Stimulated activated naive CD8-positive, alpha-beta T cell treated with anti-CD3 and anti-CD28 coated beads, Interleukin-15, amount 100 ng/mL, for 72 hours (primary cell): ENCODE measurements around the gene SEPTIN6.

ENCODE experiments used
- ATAC-seq: fragments of 150-1000 bp; cut with Tn5 transposase; 2 replicates; pipeline ENCODE4 v1.10.0; 2021; ENCODE audit warnings: mild to moderate bottlenecking, moderate library complexity
- DNase-seq, 2 donors: peaks; one replicate each; pipeline ENCODE4 v3.0.0; 2021 to 2022
- H3K27ac Mint-ChIP-seq, 2 donors: one replicate each; pipeline ENCODE4 v1.8.0; 2022; ENCODE audit warnings: mild to moderate bottlenecking in 2 of 2, mixed read lengths in 2 of 2, moderate library complexity in 2 of 2
- H3K27me3 Mint-ChIP-seq: one replicate; pipeline ENCODE4 v1.8.0; 2022; ENCODE audit warnings: mixed read lengths
- H3K4me1 Mint-ChIP-seq: one replicate; pipeline ENCODE4 v1.8.0; 2022; ENCODE audit warnings: mild to moderate bottlenecking, mixed read lengths
- H3K4me3 Mint-ChIP-seq, 2 donors: one replicate each; pipeline ENCODE4 v1.8.0; 2022; ENCODE audit warnings: mild to moderate bottlenecking in 2 of 2, mixed read lengths in 2 of 2, moderate library complexity in 1 of 2
- H3K9me3 Mint-ChIP-seq, 2 donors: one replicate each; pipeline ENCODE4 v1.8.0; 2022; ENCODE audit warnings: mixed read lengths in 2 of 2

The SEPTIN6 gene

GRCh38 chrX:119693040-119693995 is at the start of gene SEPTIN6:
Gene SEPTIN6 (minus strand): TSS chrX:119693168. CDS start chrX:119693105, 63 bp downstream.
- Mint-ChIP-seq H3K27me3 (no peaks in the 10 kb centered on the region), H3K9me3 (no peaks in the 10 kb centered on the region), H3K4me3 (peak within 1 kb of the TSS; percentile 96 to 97), H3K4me1 (peaks cover 31% of the 10 kb centered on the region), H3K27ac (peak within 1 kb of the TSS; percentile 98 to 99)
- DNase-seq, result peak; percentile 87 to 91
- peak; percentile 78 for ATAC-seq

- no peaks in the 10 kb centered on the region for H3K4me1 Mint-ChIP-seq
- DNase-seq (no peak), ATAC-seq (no peak)
- H3K27me3 Mint-ChIP-seq, result no peaks in the 10 kb centered on the region
- no peak overlapping the region for H3K27ac Mint-ChIP-seq
- no peaks in the 10 kb centered on the region for H3K9me3 Mint-ChIP-seq
- no peak overlapping the region for H3K4me3 Mint-ChIP-seq
These were observed 45.8 kb upstream of the SEPTIN6 start for GRCh38 chrX:119738742-119739141.

- Mint-ChIP-seq H3K27me3 (no peaks in the 10 kb centered on the region), H3K4me1 (no peaks in the 10 kb centered on the region), H3K4me3 (no peak overlapping the region), H3K27ac (no peak overlapping the region), H3K9me3 (no peaks in the 10 kb centered on the region)
- ATAC-seq, result no peak
- DNase-seq, result no peak
These were observed 43.3 kb upstream of the SEPTIN6 start for GRCh38 chrX:119736206-119736764.

- no peak overlapping the region for H3K4me3 Mint-ChIP-seq
- no peak for ATAC-seq
- H3K27ac Mint-ChIP-seq, result peak overlapping the region in 1 of 2 donors; percentile 19
- no peaks in the 10 kb centered on the region for H3K4me1 Mint-ChIP-seq
- H3K9me3 Mint-ChIP-seq, result no peaks in the 10 kb centered on the region
- no peaks in the 10 kb centered on the region for H3K27me3 Mint-ChIP-seq
- DNase-seq, result no peak
These were observed 42.5 kb upstream of the SEPTIN6 start for GRCh38 chrX:119735467-119735866.

- no peak overlapping the region for H3K4me3 Mint-ChIP-seq
- ATAC-seq (no peak), DNase-seq (no peak)
- H3K27ac Mint-ChIP-seq, result no peak overlapping the region
- H3K27me3 Mint-ChIP-seq, result no peaks in the 10 kb centered on the region
- no peaks in the 10 kb centered on the region for H3K4me1 Mint-ChIP-seq
- H3K9me3 Mint-ChIP-seq, result no peaks in the 10 kb centered on the region
These were observed 42.0 kb upstream of the SEPTIN6 start for GRCh38 chrX:119734897-119735339.

- DNase-seq, result peak; percentile 49 to 57
- H3K4me1 Mint-ChIP-seq, result peaks cover 7% of the 10 kb centered on the region
- H3K27ac Mint-ChIP-seq, result peak overlapping the region in 1 of 2 donors; percentile 13
- no peaks in the 10 kb centered on the region for H3K9me3 Mint-ChIP-seq
- H3K27me3 Mint-ChIP-seq, result no peaks in the 10 kb centered on the region
- no peak overlapping the region for H3K4me3 Mint-ChIP-seq
- ATAC-seq, result peak; percentile 60
These were observed 36.6 kb upstream of the SEPTIN6 start for GRCh38 chrX:119729408-119730201.

- H3K4me3 Mint-ChIP-seq, result no peak overlapping the region
- H3K4me1 Mint-ChIP-seq, result peaks cover 7% of the 10 kb centered on the region
- DNase-seq, result no peak
- no peak overlapping the region for H3K27ac Mint-ChIP-seq
- H3K27me3 Mint-ChIP-seq, result no peaks in the 10 kb centered on the region
- H3K9me3 Mint-ChIP-seq, result no peaks in the 10 kb centered on the region
- ATAC-seq, result no peak
These were observed 35.5 kb upstream of the SEPTIN6 start for GRCh38 chrX:119728487-119728886.

GRCh38 chrX:119726900-119727555 is 34.1 kb upstream of the SEPTIN6 start:
- Mint-ChIP-seq H3K4me3 (peak overlapping the region; percentile 53 to 64), H3K9me3 (no peaks in the 10 kb centered on the region), H3K4me1 (peaks cover 7% of the 10 kb centered on the region), H3K27ac (no peak overlapping the region), H3K27me3 (no peaks in the 10 kb centered on the region)
- no peak for DNase-seq
- peak; percentile 71 for ATAC-seq

- Mint-ChIP-seq H3K4me3 (no peak overlapping the region), H3K27ac (no peak overlapping the region), H3K9me3 (no peaks in the 10 kb centered on the region)
These were observed 29.0 kb upstream of the SEPTIN6 start for GRCh38 chrX:119721926-119722325.

GRCh38 chrX:119721487-119721886 is 28.5 kb upstream of the SEPTIN6 start:
- no peaks in the 10 kb centered on the region for H3K9me3 Mint-ChIP-seq
- no peaks in the 10 kb centered on the region for H3K27me3 Mint-ChIP-seq
- no peak for ATAC-seq
- H3K27ac Mint-ChIP-seq, result no peak overlapping the region
- H3K4me3 Mint-ChIP-seq, result no peak overlapping the region
- H3K4me1 Mint-ChIP-seq, result no peaks in the 10 kb centered on the region
- DNase-seq, result no peak

More at GRCh38 chrX:119721926-119722325, 29.0 kb upstream of the SEPTIN6 start:
- DNase-seq (no peak), ATAC-seq (no peak)
- Mint-ChIP-seq H3K4me1 (peaks cover under 1% of the 10 kb centered on the region), H3K27me3 (no peaks in the 10 kb centered on the region)

- Mint-ChIP-seq H3K4me1 (no peaks in the 10 kb centered on the region), H3K4me3 (no peak overlapping the region), H3K27ac (no peak overlapping the region), H3K27me3 (no peaks in the 10 kb centered on the region), H3K9me3 (peaks cover 0 to 7% of the 10 kb centered on the region in 2 donors)
- ATAC-seq, result no peak
- no peak for DNase-seq
These were observed 16.7 kb upstream of the SEPTIN6 start for GRCh38 chrX:119709630-119710029.

- no peaks in the 10 kb centered on the region for H3K4me1 Mint-ChIP-seq
- DNase-seq, result no peak
- no peak overlapping the region for H3K4me3 Mint-ChIP-seq
- peaks cover 0 to 7% of the 10 kb centered on the region in 2 donors for H3K9me3 Mint-ChIP-seq
- no peaks in the 10 kb centered on the region for H3K27me3 Mint-ChIP-seq
- no peak for ATAC-seq
- no peak overlapping the region for H3K27ac Mint-ChIP-seq
These were observed 16.0 kb upstream of the SEPTIN6 start for GRCh38 chrX:119708936-119709335.

GRCh38 chrX:119706616-119707015 is 13.6 kb upstream of the SEPTIN6 start:
- no peak overlapping the region for H3K4me3 Mint-ChIP-seq
- no peak overlapping the region for H3K27ac Mint-ChIP-seq
- peaks cover 0 to 7% of the 10 kb centered on the region in 2 donors for H3K9me3 Mint-ChIP-seq
- H3K4me1 Mint-ChIP-seq, result no peaks in the 10 kb centered on the region
- H3K27me3 Mint-ChIP-seq, result no peaks in the 10 kb centered on the region
- no peak for ATAC-seq
- DNase-seq, result no peak

GRCh38 chrX:119698845-119699244 is 5.9 kb upstream of the SEPTIN6 start:
- Mint-ChIP-seq H3K9me3 (no peaks in the 10 kb centered on the region), H3K27ac (no peak overlapping the region), H3K4me1 (peaks cover 22% of the 10 kb centered on the region), H3K27me3 (no peaks in the 10 kb centered on the region), H3K4me3 (no peak overlapping the region)
- DNase-seq, result no peak
- peak; percentile 52 for ATAC-seq

- peaks cover 26% of the 10 kb centered on the region for H3K4me1 Mint-ChIP-seq
These were observed 3.4 kb upstream of the SEPTIN6 start for GRCh38 chrX:119696251-119696890.

More at GRCh38 chrX:119696251-119696890, 3.4 kb upstream of the SEPTIN6 start:
- Mint-ChIP-seq H3K27ac (no peak overlapping the region), H3K27me3 (no peaks in the 10 kb centered on the region), H3K9me3 (no peaks in the 10 kb centered on the region), H3K4me3 (no peak overlapping the region)
- ATAC-seq (no peak), DNase-seq (no peak)
